ENCODE measurements around the gene HOXA3. TPM values are rescaled to one million over a fixed set of nuclear protein-coding genes. Genes with fewer than 3 reads are reported as not detected.

HOXA3 gene
- total and polyA plus RNA-seq, 10 of the 15 experiments (the other 5 are each of a cell fraction or from before 2014, with no cell fraction given): 0.05 TPM; not detected in 9

- no peak for TF ChIP-seq CREM (IDR thresholded peaks at IDR 0.05; ENCODE audit: low read depth)
Measured at GRCh38 chr7:27176524-27176845, 24.1 kb upstream of the HOXA3 start (continued).

- Histone ChIP-seq H3K9me3 (replicated peaks; ENCODE audit: control insufficient read depth, insufficient read depth, low read length) (no peaks in the 10 kb centered on the region; the same call in 2 of the 3 replicates), H3K9ac (ENCODE audit: control insufficient read depth, insufficient read depth, low read length) (no peak overlapping the region), H3K27ac (ENCODE audit: control insufficient read depth, insufficient read depth) (no peak overlapping the region), H3K36me3 (ENCODE audit: control insufficient read depth in 2 of 2, insufficient read depth in 2 of 2, low read length in 1 of 2) (no peaks in the 10 kb centered on the region), H3K27me3 (replicated peaks in 1 of 2; ENCODE audit: control insufficient read depth in 2 of 2, insufficient read depth in 2 of 2, low read length in 1 of 2) (peaks cover 15 to 21% of the 10 kb centered on the region in 2 experiments), H3K4me3 (no peak overlapping the region), H2AFZ (ENCODE audit: control insufficient read depth, low read depth, low read length) (no peak overlapping the region), H3K4me2 (ENCODE audit: control insufficient read depth, insufficient read depth) (no peak overlapping the region), H3K4me1 (ENCODE audit: control insufficient read depth, insufficient read depth, low read length) (no peaks in the 10 kb centered on the region), H4K20me1 (ENCODE audit: control insufficient read depth, insufficient read depth) (no peaks in the 10 kb centered on the region), H3K79me2 (ENCODE audit: control insufficient read depth, insufficient read depth, low read length) (no peaks in the 10 kb centered on the region)
- DNase-seq (ENCODE audit: low read depth, low spot score) (no peak), FAIRE-seq (no peak), ATAC-seq (no peak)
- intact Hi-C loops (cut with micrococcal nuclease; ENCODE audit: unreplicated experiment) (no loop called here), in situ Hi-C loops (cut with MboI) (no loop called here)
- SMC1A ChIA-PET (ENCODE audit: uncharacterized antibody, unreplicated experiment): no interaction called here
- WGBS (ENCODE audit: insufficient coverage, insufficient replicate concordance, low lambda C conversion rate, missing lambda C conversion rate): 76% methylated on average over 39 of the region's 40 CpGs
- BruUV-seq (replicated peaks): no TSS peak
- CTCF ChIA-PET: no interaction called here
- POLR2A ChIA-PET: no interaction called here
- RAD21 ChIA-PET (ENCODE audit: unreplicated experiment): no interaction called here
- TF ChIP-seq HCFC1 (IDR thresholded peaks at IDR 0.05; ENCODE audit: low read length) (no peak), CTCF (IDR thresholded peaks at IDR 0.05 in 2 of 3, conservative IDR thresholded peaks at IDR 0.05 in 1 of 3; ENCODE audit: control insufficient read depth in 2 of 3, extremely low read depth in 1 of 3, insufficient read depth in 1 of 3, low read depth in 3 of 3, low read length in 3 of 3) (no peak), WRNIP1 (IDR thresholded peaks at IDR 0.05; ENCODE audit: borderline replicate concordance, low read depth, low read length) (no peak), CREM (IDR thresholded peaks at IDR 0.05; ENCODE audit: low read depth) (no peak), FOXK2 (IDR thresholded peaks at IDR 0.05) (no peak), BCLAF1 (IDR thresholded peaks at IDR 0.05) (no peak), NKRF (conservative IDR thresholded peaks at IDR 0.05) (no peak), ZNF217 (IDR thresholded peaks at IDR 0.05) (no peak), MTA3 (IDR thresholded peaks at IDR 0.05; ENCODE audit: borderline replicate concordance, low read length) (no peak), ZZZ3 (IDR thresholded peaks at IDR 0.05; ENCODE audit: control insufficient read depth, insufficient read length, low read depth) (no peak), MYC (IDR thresholded peaks at IDR 0.05; ENCODE audit: insufficient read depth, insufficient read length, insufficient replicate concordance, low read length, severe bottlenecking) (no peak), NFIC (IDR thresholded peaks at IDR 0.05; ENCODE audit: low read depth, low read length) (no peak), ZNF207 (IDR thresholded peaks at IDR 0.05; ENCODE audit: borderline replicate concordance) (no peak), MAX (IDR thresholded peaks at IDR 0.05; ENCODE audit: low read depth, low read length) (no peak), ATF7 (IDR thresholded peaks at IDR 0.05; ENCODE audit: low read depth) (no peak)
Measured at GRCh38 chr7:27175626-27176523, 23.5 kb upstream of the HOXA3 start.

All from GM12878 (cell line).